ENCODE data around the gene ATP5F1E. TPM values are rescaled to one million over a fixed set of nuclear protein-coding genes. Genes with fewer than 3 reads are reported as not detected.

ATP5F1E gene
- total RNA-seq, 1 donor from 2014 or later = 94.4 TPM

DNA sequence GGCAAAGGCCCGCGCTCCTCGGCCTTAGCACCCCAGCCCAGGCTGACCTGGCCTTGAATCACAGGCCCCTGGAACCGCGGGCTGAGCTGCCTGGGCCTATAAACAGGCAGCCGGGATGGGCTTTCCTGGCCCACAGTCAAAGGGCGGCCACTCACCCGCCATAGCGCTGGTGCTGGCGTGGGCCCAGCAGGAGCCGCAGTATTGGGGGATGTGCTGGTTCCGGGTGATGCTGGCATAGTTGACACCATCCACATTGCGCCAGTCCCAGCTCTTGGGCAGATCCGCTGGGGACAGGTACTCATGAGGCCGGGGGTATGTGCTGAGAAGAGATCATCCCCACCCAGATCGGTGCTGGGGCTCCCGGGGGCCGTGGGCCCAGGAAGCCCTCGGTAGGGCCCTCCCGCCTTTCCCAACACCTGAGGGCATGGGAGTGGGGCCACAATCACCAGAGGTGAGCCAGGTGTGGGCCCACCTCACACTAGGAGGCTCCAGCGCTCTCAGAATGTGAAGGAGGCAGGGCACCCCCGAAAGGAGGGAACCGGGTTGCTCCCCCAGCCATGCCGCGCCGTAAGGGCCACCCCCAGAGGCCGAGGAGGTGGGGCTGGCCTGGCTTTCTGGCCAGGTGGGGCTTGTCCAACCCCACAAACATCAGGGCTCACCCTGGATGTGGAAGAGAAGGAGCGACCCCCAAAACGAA lies 25.8 kb downstream of the ATP5F1E start:
- Mint-ChIP-seq H3K4me1 (ENCODE audit: low read depth, unreplicated experiment) (peaks cover 25% of the 10 kb centered on the region), H3K4me3 (ENCODE audit: unreplicated experiment) (peak overlapping the region; percentile 82), H3K27me3 (ENCODE audit: low read depth, unreplicated experiment) (no peaks in the 10 kb centered on the region), H3K36me3 (ENCODE audit: low read depth, unreplicated experiment) (peaks cover 15% of the 10 kb centered on the region), H3K9me3 (ENCODE audit: unreplicated experiment) (no peaks in the 10 kb centered on the region), H3K27ac (ENCODE audit: unreplicated experiment) (no peak overlapping the region)
- Histone ChIP-seq H3K9me3 (ENCODE audit: insufficient read depth, low read depth, low read length) (no peaks in the 10 kb centered on the region), H4K20me1 (ENCODE audit: insufficient read depth, low read length) (peaks cover 24% of the 10 kb centered on the region), H3K4me2 (ENCODE audit: low read length) (peak overlapping the region; percentile 93), H3K27ac (ENCODE audit: low read depth, low read length) (peak overlapping the region; percentile 56), H3K4me3 (ENCODE audit: insufficient read depth, low read depth, low read length) (peak overlapping the region; percentile 60), H3K9ac (ENCODE audit: low read length) (peak overlapping the region; percentile 83), H3K79me2 (ENCODE audit: insufficient read depth, low read length) (peaks cover 28% of the 10 kb centered on the region), H3K4me1 (ENCODE audit: insufficient read depth, low read length) (peaks cover 34% of the 10 kb centered on the region), H3K36me3 (ENCODE audit: insufficient read depth, low read length) (no peaks in the 10 kb centered on the region), H3K27me3 (ENCODE audit: insufficient read depth, low read length) (no peaks in the 10 kb centered on the region), H2AFZ (ENCODE audit: low read depth, low read length) (peak overlapping the region; percentile 84)
- DNase-seq (ENCODE audit: low read depth) (no peak), FAIRE-seq (no peak)
- TF ChIP-seq, protein P1, sequence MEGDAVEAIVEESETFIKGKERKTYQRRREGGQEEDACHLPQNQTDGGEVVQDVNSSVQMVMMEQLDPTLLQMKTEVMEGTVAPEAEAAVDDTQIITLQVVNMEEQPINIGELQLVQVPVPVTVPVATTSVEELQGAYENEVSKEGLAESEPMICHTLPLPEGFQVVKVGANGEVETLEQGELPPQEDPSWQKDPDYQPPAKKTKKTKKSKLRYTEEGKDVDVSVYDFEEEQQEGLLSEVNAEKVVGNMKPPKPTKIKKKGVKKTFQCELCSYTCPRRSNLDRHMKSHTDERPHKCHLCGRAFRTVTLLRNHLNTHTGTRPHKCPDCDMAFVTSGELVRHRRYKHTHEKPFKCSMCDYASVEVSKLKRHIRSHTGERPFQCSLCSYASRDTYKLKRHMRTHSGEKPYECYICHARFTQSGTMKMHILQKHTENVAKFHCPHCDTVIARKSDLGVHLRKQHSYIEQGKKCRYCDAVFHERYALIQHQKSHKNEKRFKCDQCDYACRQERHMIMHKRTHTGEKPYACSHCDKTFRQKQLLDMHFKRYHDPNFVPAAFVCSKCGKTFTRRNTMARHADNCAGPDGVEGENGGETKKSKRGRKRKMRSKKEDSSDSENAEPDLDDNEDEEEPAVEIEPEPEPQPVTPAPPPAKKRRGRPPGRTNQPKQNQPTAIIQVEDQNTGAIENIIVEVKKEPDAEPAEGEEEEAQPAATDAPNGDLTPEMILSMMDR (IDR thresholded peaks at IDR 0.05; ENCODE audit: insufficient read depth, low read depth, low read length) = no peak
- no peak for TF ChIP-seq EZH2 (IDR thresholded peaks at IDR 0.05; ENCODE audit: insufficient read depth, low read length)

DNA sequence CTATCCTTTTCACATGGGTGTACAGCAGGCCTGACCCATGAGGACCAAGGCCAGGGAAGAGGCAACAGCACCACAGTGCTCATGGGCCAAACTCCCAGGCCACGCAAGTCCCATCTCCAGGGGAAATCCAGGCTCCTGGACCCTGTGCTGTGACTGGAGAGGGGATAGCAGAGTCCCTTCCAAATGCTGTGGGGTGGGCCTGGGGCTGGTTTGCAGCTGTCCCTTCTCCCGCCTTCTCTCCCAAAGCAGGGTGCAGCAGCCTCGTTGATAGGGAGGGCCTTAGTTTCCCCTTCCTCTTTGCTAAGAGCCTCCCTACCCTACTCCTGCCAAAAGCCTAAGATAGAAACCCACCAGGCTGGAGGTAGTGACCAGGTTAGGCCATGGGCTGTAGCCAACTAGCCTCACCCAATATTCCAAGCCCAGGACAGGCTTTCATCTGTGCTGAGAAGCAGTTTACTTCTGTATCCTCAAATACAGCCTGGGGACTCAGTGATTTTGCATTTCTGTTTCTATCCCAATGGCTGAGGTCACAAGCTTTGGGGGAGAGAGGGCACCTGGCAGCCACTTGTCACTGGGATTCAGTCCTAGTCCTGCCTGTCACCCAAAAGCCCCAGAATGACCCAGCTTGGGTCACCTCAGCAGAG lies 26.5 kb downstream of the ATP5F1E start:
- Histone ChIP-seq H4K20me1 (ENCODE audit: insufficient read depth, low read length) (peaks cover 24% of the 10 kb centered on the region), H3K4me1 (ENCODE audit: insufficient read depth, low read length) (peaks cover 27% of the 10 kb centered on the region), H3K9ac (ENCODE audit: low read length) (peak overlapping the region; percentile 83), H3K36me3 (ENCODE audit: insufficient read depth, low read length) (no peaks in the 10 kb centered on the region), H2AFZ (ENCODE audit: low read depth, low read length) (no peak overlapping the region), H3K4me3 (ENCODE audit: insufficient read depth, low read depth, low read length) (peak overlapping the region; percentile 60), H3K9me3 (ENCODE audit: insufficient read depth, low read depth, low read length) (no peaks in the 10 kb centered on the region), H3K27ac (ENCODE audit: low read depth, low read length) (no peak overlapping the region), H3K4me2 (ENCODE audit: low read length) (peak overlapping the region; percentile 93), H3K79me2 (ENCODE audit: insufficient read depth, low read length) (peaks cover 28% of the 10 kb centered on the region), H3K27me3 (ENCODE audit: insufficient read depth, low read length) (no peaks in the 10 kb centered on the region)
- DNase-seq (ENCODE audit: low read depth) (no peak), FAIRE-seq (no peak)
- no peaks in the 10 kb centered on the region for H3K27me3 Mint-ChIP-seq (ENCODE audit: low read depth, unreplicated experiment)
- peaks cover 15% of the 10 kb centered on the region for H3K36me3 Mint-ChIP-seq (ENCODE audit: low read depth, unreplicated experiment)
- peaks cover 19% of the 10 kb centered on the region for H3K4me1 Mint-ChIP-seq (ENCODE audit: low read depth, unreplicated experiment)
- TF ChIP-seq, protein P1 (IDR thresholded peaks at IDR 0.05; ENCODE audit: insufficient read depth, low read depth, low read length) = no peak
- no peak for TF ChIP-seq EZH2 (IDR thresholded peaks at IDR 0.05; ENCODE audit: insufficient read depth, low read length)
- H3K4me3 Mint-ChIP-seq (ENCODE audit: unreplicated experiment) = peak overlapping the region; percentile 82
- H3K9me3 Mint-ChIP-seq (ENCODE audit: unreplicated experiment) = no peaks in the 10 kb centered on the region
- H3K27ac Mint-ChIP-seq (ENCODE audit: unreplicated experiment) = no peak overlapping the region

Data from astrocyte (in vitro differentiated cells and primary cell).